ENCODE results near the gene ADAMTS3. TPM values are rescaled to one million over a fixed set of nuclear protein-coding genes. Genes with fewer than 3 reads are reported as not detected.

ADAMTS3 gene
- total and polyA plus RNA-seq, 2 donors (not counting 1 experiment from before 2014, with no cell fraction given): not detected

GRCh38 chr4:72377491-72378194 lies 191.4 kb downstream of the ADAMTS3 start:
- Histone ChIP-seq H2AFZ (ENCODE audit: insufficient read depth, low read depth, low read length, poor library complexity, severe bottlenecking) (no peak overlapping the region), H3K27ac (ENCODE audit: low read length in 2 of 2) (no peak overlapping the region), H3K79me2 (ENCODE audit: control insufficient read depth, insufficient read depth, low read length) (no peaks in the 10 kb centered on the region), H3K9ac (ENCODE audit: low read length) (no peak overlapping the region), H3K4me1 (ENCODE audit: control insufficient read depth in 2 of 2, insufficient read depth in 2 of 2, low read length in 2 of 2) (no peaks in the 10 kb centered on the region), H4K20me1 (ENCODE audit: control insufficient read depth, insufficient read depth, low read length, poor library complexity, severe bottlenecking) (no peaks in the 10 kb centered on the region), H3K4me2 (replicated peaks; ENCODE audit: low read depth, low read length, poor library complexity, severe bottlenecking) (no peak overlapping the region), H3K9me3 (ENCODE audit: control extremely low read depth in 1 of 3, control insufficient read depth in 2 of 3, insufficient read depth in 1 of 3, low read length in 2 of 3) (no peaks in the 10 kb centered on the region), H3K36me3 (replicated peaks in 1 of 2; ENCODE audit: control extremely low read depth in 1 of 2, control insufficient read depth in 1 of 2, extremely low read depth in 1 of 2, insufficient read depth in 2 of 2, low read length in 1 of 2) (no peaks in the 10 kb centered on the region), H3K4me3 (ENCODE audit: control extremely low read depth in 1 of 5, extremely low read depth in 1 of 5, insufficient read depth in 1 of 5, low read depth in 2 of 5, low read length in 4 of 5) (no peak overlapping the region), H3K27me3 (replicated peaks in 1 of 4; ENCODE audit: control extremely low read depth in 1 of 4, control insufficient read depth in 3 of 4, insufficient read depth in 4 of 4, low read length in 3 of 4) (no peaks in the 10 kb centered on the region)
- TF ChIP-seq EZH2 (IDR thresholded peaks at IDR 0.05; ENCODE audit: borderline replicate concordance, insufficient read depth, low read depth, low read length, poor library complexity, severe bottlenecking): no peak
- TF ChIP-seq CTCF (IDR thresholded peaks at IDR 0.05): no peak
- Mint-ChIP-seq H3K27me3 (no peaks in the 10 kb centered on the region), H3K27ac (no peak overlapping the region), H3K4me1 (no peaks in the 10 kb centered on the region), H3K4me3 (no peak overlapping the region), H3K9me3 (ENCODE audit: insufficient read depth) (no peaks in the 10 kb centered on the region)
- ATAC-seq (ENCODE audit: low read depth) (no peak), DNase-seq (no peak)
- ChIA-PET POLR2A (no interaction called here), CTCF (no interaction called here)
- intact Hi-C loops (cut with micrococcal nuclease): no loop called here
- WGBS (ENCODE audit: insufficient coverage): 95% methylated on average over 3 of the region's 5 CpGs

- H3K4me1 Mint-ChIP-seq: no peaks in the 10 kb centered on the region
- Histone ChIP-seq H2AFZ (ENCODE audit: insufficient read depth, low read depth, low read length, poor library complexity, severe bottlenecking) (no peak overlapping the region), H4K20me1 (ENCODE audit: control insufficient read depth, insufficient read depth, low read length, poor library complexity, severe bottlenecking) (no peaks in the 10 kb centered on the region), H3K27ac (ENCODE audit: low read length in 2 of 2) (no peak overlapping the region), H3K9me3 (ENCODE audit: control extremely low read depth in 1 of 3, control insufficient read depth in 2 of 3, insufficient read depth in 1 of 3, low read length in 2 of 3) (no peaks in the 10 kb centered on the region), H3K79me2 (ENCODE audit: control insufficient read depth, insufficient read depth, low read length) (no peaks in the 10 kb centered on the region), H3K27me3 (replicated peaks in 1 of 4; ENCODE audit: control extremely low read depth in 1 of 4, control insufficient read depth in 3 of 4, insufficient read depth in 4 of 4, low read length in 3 of 4) (no peaks in the 10 kb centered on the region), H3K9ac (ENCODE audit: low read length) (no peak overlapping the region), H3K4me3 (ENCODE audit: control extremely low read depth in 1 of 5, extremely low read depth in 1 of 5, insufficient read depth in 1 of 5, low read depth in 2 of 5, low read length in 4 of 5) (no peak overlapping the region), H3K36me3 (replicated peaks in 1 of 2; ENCODE audit: control extremely low read depth in 1 of 2, control insufficient read depth in 1 of 2, extremely low read depth in 1 of 2, insufficient read depth in 2 of 2, low read length in 1 of 2) (no peaks in the 10 kb centered on the region), H3K4me1 (ENCODE audit: control insufficient read depth in 2 of 2, insufficient read depth in 2 of 2, low read length in 2 of 2) (no peaks in the 10 kb centered on the region), H3K4me2 (replicated peaks; ENCODE audit: low read depth, low read length, poor library complexity, severe bottlenecking) (no peak overlapping the region)
- POLR2A ChIA-PET: no interaction called here
- CTCF ChIA-PET: no interaction called here
- H3K9me3 Mint-ChIP-seq (ENCODE audit: insufficient read depth): no peaks in the 10 kb centered on the region
- no peak for TF ChIP-seq CTCF (IDR thresholded peaks at IDR 0.05)
- no peak for TF ChIP-seq EZH2 (IDR thresholded peaks at IDR 0.05; ENCODE audit: borderline replicate concordance, insufficient read depth, low read depth, low read length, poor library complexity, severe bottlenecking)
- no peak for DNase-seq
- no peaks in the 10 kb centered on the region for H3K27me3 Mint-ChIP-seq
- ATAC-seq (ENCODE audit: low read depth): no peak
- intact Hi-C loops (cut with micrococcal nuclease): no loop called here
- no peak overlapping the region for H3K4me3 Mint-ChIP-seq
- H3K27ac Mint-ChIP-seq: no peak overlapping the region
Measured at GRCh38 chr4:72376901-72377300, 192.1 kb downstream of the ADAMTS3 start.
